Suprapubic skin (tissue), 4 donors: ENCODE results near the gene TAF5L. TPM values are rescaled to one million over a fixed set of nuclear protein-coding genes. Genes with fewer than 3 reads are reported as not detected.
"Not testable (repeated sequence)": the region's sequence is repeated elsewhere in the genome, so short reads cannot be mapped to it uniquely, and the experiment has no call there.

Experiments used
- DNase-seq, 2 donors: peaks; one replicate each; pipeline ENCODE4 v3.0.0-alpha.2; 2019; ENCODE audit warnings: low spot score in 2 of 2
- H3K27ac ChIP-seq: fragments of 200-600 bp; sonication (generic); one replicate; pipeline ENCODE4 v1.5.1; 2019
- H3K27me3 ChIP-seq: fragments of 200-600 bp; sonication (generic); one replicate; pipeline ENCODE4 v1.5.1; 2019
- H3K36me3 ChIP-seq: fragments of 200-600 bp; sonication (generic); one replicate; pipeline ENCODE4 v1.5.1; 2019
- H3K4me1 ChIP-seq: fragments of 200-600 bp; sonication (generic); one replicate; pipeline ENCODE4 v1.5.1; 2019
- H3K4me3 ChIP-seq: fragments of 200-600 bp; sonication (generic); one replicate; pipeline ENCODE4 v1.5.1; 2019; ENCODE audit warnings: mild to moderate bottlenecking
- H3K9me3 ChIP-seq: fragments of 200-600 bp; sonication (generic); one replicate; pipeline ENCODE4 v1.5.1; 2019
- CTCF ChIP-seq, 2 donors: fragments of 200-600 bp in 1 of 2; fragments of 450-650 bp in 1 of 2; sonication (generic) in 1 of 2; IDR thresholded peaks; one replicate each; pipeline ENCODE4 v1.5.1; 2016 to 2019; ENCODE audit warnings: antibody characterized with exemption in 2 of 2, mild to moderate bottlenecking in 1 of 2, moderate library complexity in 1 of 2
- EP300 ChIP-seq: sonication (generic); formaldehyde crosslinking; IDR thresholded peaks from one replicate; pipeline ENCODE4 v1.6.1; 2017; ENCODE audit warnings: antibody characterized with exemption
- POLR2A ChIP-seq, 2 donors: fragments of 450-650 bp; IDR thresholded peaks; one replicate each; pipeline ENCODE4 v1.6.1; 2017; ENCODE audit warnings: antibody characterized with exemption in 2 of 2, mild to moderate bottlenecking in 2 of 2, moderate library complexity in 2 of 2
- POLR2AphosphoS5 ChIP-seq, 3 donors: sonication (generic); formaldehyde crosslinking; IDR thresholded peaks; one replicate each; pipeline ENCODE4 v1.6.1; 2017; ENCODE audit warnings: antibody characterized with exemption in 3 of 3
- WGBS: methylation state at CpG from one replicate; pipeline ENCODE4 v1.1.5; 2018; 5-methylcytosine and 5-hydroxymethylcytosine counted together
- total RNA-seq, 4 donors: library from RNA; depleted of rRNA; stranded (reverse); fragments of >200 nt; gene quantifications; one replicate each; pipeline ENCODE4 v1.1.0, GENCODE V29; 2016

The TAF5L gene
- total RNA-seq, 4 donors from 2014 or later = 10.5 to 16.8 (median 15.8) TPM

DNA sequence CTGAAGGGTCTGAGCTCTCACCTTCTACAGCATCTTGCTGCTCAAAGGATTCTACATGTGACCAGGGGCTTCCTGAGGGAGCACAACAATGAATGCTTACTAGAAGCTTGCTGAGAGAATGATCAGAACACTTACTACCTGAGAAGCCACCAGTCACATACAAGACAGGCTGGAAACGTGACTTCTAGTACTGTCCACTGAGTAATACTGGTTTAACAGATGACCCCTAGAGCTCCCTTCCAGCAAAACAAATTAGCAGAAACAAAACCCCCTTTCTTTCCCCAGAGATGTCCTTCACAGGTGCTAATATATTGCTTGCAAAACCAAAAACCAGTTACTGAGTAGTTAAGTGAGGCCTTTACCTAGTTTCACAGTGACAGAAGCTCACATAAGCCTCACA is 2.1 kb downstream of the TAF5L start:
- no peaks in the 10 kb centered on the region for H3K36me3 ChIP-seq
- no peaks in the 10 kb centered on the region for H3K9me3 ChIP-seq
- DNase-seq = no peak
- H3K27ac ChIP-seq = no peak overlapping the region
- peaks cover 49% of the 10 kb centered on the region for H3K4me1 ChIP-seq
- WGBS = 83% methylated on average over 1 of the region's 1 CpG
- H3K27me3 ChIP-seq = no peaks in the 10 kb centered on the region
- H3K4me3 ChIP-seq = no peak overlapping the region
- TF ChIP-seq POLR2AphosphoS5 (IDR thresholded peaks at IDR 0.05) (no peak), POLR2A (IDR thresholded peaks at IDR 0.05) (no peak), EP300 (no peak), CTCF (IDR thresholded peaks at IDR 0.05) (no peak)

DNA sequence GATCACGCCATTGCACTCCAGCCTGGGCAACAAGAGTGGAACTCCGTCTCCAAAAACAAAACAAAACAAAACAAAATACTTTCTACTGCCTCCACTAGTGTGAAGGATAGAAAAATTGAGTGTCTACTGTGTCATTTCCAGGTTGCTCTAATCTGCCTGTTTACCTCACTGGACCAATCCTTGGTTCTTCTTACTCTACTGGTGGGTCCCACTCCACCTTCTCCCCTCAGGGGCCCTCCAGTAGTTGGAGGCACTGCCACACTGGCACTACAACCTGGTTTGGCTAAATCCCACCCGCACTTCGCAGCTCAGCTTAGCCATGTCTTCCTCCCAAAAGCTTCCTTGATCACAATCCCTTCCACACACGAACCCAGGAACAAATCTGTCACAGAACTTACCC is 2.7 kb downstream of the TAF5L start:
- 78% methylated on average over 5 of the region's 5 CpGs for WGBS
- DNase-seq = no peak

GRCh38 chr1:229622641-229623120 is 3.2 kb downstream of the TAF5L start:
- not testable (repeated sequence) for DNase-seq, H3K4me3 ChIP-seq, H3K27me3 ChIP-seq, H3K27ac ChIP-seq, H3K9me3 ChIP-seq, H3K36me3 ChIP-seq
- peaks cover 52% of the 10 kb centered on the region for H3K4me1 ChIP-seq
- 85% methylated on average over 10 of the region's 10 CpGs for WGBS

More for the DNA sequence above, 2.7 kb downstream of the TAF5L start:
- TF ChIP-seq POLR2A (IDR thresholded peaks at IDR 0.05) (no peak), POLR2AphosphoS5 (IDR thresholded peaks at IDR 0.05) (no peak), CTCF (IDR thresholded peaks at IDR 0.05) (no peak), EP300 (no peak)
- Histone ChIP-seq H3K9me3 (no peaks in the 10 kb centered on the region), H3K27ac (no peak overlapping the region), H3K36me3 (no peaks in the 10 kb centered on the region), H3K27me3 (no peaks in the 10 kb centered on the region), H3K4me1 (peaks cover 52% of the 10 kb centered on the region), H3K4me3 (no peak overlapping the region)

DNA sequence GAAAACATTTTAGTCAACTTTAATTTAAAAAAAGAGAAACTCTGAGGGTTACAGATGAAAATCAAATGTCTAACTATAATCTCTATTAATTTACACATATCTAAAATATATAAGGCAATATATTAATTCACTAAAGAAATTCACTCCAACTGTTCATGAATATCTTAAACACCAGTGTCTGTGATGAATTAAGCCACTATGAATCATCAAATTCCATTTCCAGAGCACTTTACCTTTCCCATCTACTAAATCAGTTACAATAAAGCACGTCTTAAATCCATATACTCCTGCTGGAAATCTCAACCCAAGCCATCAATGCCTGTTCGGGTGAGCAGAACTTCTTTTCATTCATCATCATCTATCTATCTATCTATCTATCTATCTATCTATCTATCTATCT is 4.3 kb downstream of the TAF5L start:
- H3K4me3 ChIP-seq = no peak overlapping the region
- no peaks in the 10 kb centered on the region for H3K27me3 ChIP-seq
- H3K36me3 ChIP-seq = no peaks in the 10 kb centered on the region
- H3K4me1 ChIP-seq = peaks cover 44% of the 10 kb centered on the region
- TF ChIP-seq POLR2AphosphoS5 (IDR thresholded peaks at IDR 0.05) (no peak), POLR2A (IDR thresholded peaks at IDR 0.05) (no peak)
- H3K9me3 ChIP-seq = no peaks in the 10 kb centered on the region
- 91% methylated on average over 2 of the region's 2 CpGs for WGBS
- H3K27ac ChIP-seq = no peak overlapping the region
- DNase-seq = no peak

DNA sequence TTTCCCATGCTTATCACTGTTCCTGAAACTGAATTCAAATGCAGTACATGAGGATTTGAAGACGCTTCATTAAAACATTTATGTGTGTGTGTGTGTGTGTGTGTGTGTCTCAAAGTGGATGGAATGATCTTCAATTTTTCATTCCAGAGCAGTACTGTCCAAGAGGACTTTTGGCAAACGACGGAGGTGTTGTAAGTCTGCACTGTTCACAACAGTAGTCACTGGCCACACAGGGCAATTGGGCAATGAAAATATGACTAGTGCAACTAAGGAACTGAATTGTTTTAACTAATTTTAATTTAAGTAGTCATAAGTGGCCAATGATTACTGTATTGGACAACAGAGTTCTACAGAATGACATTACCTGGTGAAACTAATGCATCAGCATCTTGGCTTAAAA is 5.0 kb downstream of the TAF5L start:
- no peaks in the 10 kb centered on the region for H3K27me3 ChIP-seq
- no peak overlapping the region for H3K27ac ChIP-seq
- peaks cover 41% of the 10 kb centered on the region for H3K4me1 ChIP-seq
- no peaks in the 10 kb centered on the region for H3K9me3 ChIP-seq
- no peak for TF ChIP-seq POLR2AphosphoS5 (IDR thresholded peaks at IDR 0.05)
- no peak for TF ChIP-seq CTCF (IDR thresholded peaks at IDR 0.05)
- no peak for TF ChIP-seq EP300
- TF ChIP-seq POLR2A (IDR thresholded peaks at IDR 0.05) = no peak
- DNase-seq = no peak
- WGBS = 71% methylated on average over 3 of the region's 3 CpGs
- H3K4me3 ChIP-seq = no peak overlapping the region
- H3K36me3 ChIP-seq = no peaks in the 10 kb centered on the region

DNA sequence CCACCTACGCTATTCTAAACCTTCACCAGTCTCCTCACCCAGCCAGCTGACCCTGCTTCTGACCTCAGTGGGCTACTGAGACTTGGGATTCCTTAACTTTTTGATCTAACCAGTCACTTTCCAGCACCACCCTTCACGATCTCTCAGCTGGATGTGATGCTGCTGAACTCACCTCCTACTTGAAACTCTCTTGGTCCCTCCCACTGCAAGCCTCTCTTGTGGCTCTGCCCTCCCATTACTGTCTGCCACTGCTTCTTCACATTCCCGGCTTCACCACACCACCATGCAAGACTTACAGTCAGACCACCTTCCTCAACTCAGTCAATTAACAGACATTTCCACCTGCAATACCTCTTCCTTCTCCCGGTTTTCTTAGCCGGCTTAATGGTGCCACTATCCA is 6.3 kb downstream of the TAF5L start:
- H3K4me1 ChIP-seq = peaks cover 39% of the 10 kb centered on the region
- H3K27me3 ChIP-seq = no peaks in the 10 kb centered on the region
- no peak overlapping the region for H3K4me3 ChIP-seq
- 90% methylated on average over 5 of the region's 5 CpGs for WGBS
- H3K9me3 ChIP-seq = no peaks in the 10 kb centered on the region
- DNase-seq = no peak
- no peaks in the 10 kb centered on the region for H3K36me3 ChIP-seq
- TF ChIP-seq POLR2A (IDR thresholded peaks at IDR 0.05) (no peak), EP300 (no peak), POLR2AphosphoS5 (IDR thresholded peaks at IDR 0.05) (no peak), CTCF (IDR thresholded peaks at IDR 0.05) (no peak)
- no peak overlapping the region for H3K27ac ChIP-seq
